ENCODE data around the gene STOML2.

Gene STOML2

DNA sequence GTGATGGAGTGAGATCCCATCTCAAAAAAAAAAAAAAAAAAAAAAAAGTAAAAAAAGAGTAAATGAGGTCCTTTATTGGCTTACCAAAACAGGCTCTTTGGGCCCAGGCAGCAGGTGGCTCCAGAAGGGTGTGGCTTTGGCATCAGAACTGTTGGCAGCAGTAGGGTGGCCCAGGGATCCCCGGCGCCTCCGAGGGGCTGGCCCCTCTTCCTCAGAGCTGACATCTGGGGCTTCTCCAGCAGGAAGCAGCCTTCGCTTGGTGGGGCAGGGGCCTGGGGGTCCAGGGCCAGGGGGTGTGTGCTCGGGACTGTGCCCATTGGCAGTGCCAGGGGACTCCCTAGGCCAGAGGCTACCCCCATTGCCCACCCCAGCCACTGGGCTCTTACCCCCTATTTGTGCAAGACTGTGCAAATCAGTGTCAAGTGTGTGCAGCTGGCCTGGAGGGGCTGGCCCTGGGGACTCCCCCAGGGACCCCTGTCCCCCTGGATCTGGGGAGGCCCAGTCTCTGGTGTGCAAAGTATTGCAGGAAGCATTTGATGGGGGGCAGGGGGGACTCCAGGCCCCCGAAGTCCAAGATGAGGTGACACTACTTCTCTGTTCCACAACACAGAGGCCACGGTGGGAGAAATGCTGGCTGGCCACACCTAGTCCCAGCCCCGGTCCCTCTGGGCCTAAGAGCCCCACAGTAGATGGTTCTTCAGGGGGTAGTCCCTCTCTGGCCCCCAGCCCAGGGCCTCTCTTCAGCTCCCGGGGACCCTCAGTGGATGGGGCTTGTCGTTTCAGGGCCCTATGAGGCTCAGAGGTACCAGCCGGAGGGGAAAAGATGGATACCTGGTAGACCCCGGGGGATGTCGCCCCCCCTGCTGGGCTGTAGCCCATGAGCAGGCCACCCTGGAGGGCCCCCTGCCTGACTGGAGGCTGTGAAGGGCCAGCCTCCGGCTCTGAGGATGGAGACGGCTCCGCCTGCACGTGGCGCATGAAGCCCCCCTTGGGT, 4.7 kb upstream of the STOML2 start:
- peak; percentile 51 for DNase-seq

DNA sequence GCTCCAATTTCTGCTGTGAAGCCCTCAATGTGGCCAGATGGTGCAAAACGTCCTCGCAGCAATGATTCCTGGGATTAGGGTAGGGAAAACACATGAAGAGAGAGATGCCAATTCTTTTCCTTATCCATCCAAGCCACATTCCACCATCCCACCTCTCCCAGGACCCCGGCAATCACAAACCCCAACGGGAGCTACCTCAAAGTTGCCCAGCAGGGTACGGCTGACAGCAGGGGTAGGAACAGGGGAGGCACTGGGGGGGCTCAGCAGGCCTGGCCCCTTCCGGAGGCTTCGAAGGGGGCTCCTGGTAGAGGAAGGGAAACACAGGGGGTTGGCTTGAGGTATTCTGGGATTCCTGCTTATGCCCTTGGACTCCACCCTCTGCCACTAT, 3.4 kb upstream of the STOML2 start:
- peak; percentile 42 for DNase-seq

GRCh38 chr9:35105571-35106342, 2.8 kb upstream of the STOML2 start:
- DNase-seq: no peak

DNA sequence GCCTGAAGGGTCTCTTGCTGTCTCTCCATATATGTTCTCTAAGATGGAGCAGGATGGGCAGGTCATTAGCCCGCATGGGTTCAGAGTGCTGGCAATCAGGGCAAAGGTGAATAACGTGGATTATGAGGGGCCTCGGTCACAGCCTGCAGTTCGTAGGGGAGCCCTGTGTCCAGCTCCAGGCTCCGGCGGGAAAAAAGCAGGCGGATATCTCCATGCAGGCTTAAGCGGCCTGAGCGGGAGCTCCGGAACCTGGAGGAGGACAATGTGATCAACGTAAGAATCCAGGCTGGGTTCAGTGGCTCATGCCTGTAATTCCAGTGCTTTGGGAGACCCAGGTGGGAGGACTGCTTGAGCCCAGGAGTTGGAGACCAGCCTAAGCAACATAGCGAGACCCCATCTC, 2.2 kb upstream of the STOML2 start:
- no peak for DNase-seq

DNA sequence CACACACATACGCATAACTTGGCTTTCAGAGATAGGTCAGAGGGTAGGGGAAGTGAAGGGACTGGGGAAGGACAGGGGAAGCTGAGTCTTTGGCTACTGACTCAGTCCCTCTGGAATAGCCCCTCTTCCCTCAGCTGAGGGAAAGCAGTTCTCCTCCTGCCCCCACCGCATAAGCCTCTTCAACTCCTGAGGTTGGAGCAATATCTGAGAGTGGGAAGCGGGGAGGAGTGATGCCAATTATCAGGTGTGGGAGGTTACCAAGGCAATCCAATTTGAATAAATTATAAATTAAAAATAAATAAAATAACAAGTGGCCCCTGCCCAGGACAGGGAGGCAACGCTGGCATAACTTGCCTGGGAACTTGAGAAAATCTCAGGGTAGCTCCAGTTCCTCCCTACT, 1.7 kb upstream of the STOML2 start:
- DNase-seq: no peak

GRCh38 chr9:35103660-35104191, 795 bp upstream of the STOML2 start:
- DNase-seq: no peak

DNA sequence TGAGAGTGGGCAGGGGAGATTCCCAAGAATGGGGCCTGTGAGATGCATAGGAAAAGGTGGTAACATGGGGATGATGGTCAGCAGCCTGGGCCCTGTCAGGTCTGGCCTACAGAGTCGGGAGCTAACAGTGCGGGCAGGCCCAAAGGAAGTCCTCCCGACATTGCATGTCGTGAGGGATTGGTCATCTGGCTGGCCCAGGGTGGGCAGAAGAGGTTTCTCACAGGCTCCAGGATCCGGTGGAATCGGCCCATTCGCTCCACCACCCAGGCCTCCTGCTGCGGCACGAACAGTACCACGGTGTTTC, 514 bp downstream of the STOML2 start:
- DNase-seq: no peak

DNA sequence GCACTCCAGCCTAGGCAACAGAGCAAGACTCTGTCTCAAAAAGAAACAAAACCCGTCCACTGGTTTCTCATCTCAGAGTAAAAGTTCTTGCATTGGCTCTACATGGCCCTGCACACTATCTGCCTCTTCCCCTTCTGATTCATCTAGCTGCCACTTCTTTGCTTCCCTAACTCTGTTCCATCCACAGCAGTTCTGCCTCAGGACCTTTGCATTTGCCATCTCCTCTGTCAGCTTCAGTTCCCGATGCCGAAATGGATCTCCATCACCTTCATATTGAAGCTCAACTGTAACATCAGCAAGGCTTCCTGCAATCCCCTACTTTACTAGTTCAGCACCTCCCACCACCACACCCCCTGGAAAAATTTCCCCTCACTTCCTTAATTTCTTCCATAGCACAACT, 5.4 kb downstream of the STOML2 start:
- no peak for DNase-seq

GRCh38 chr9:35096035-35096849, 6.7 kb downstream of the STOML2 start, which contains the start of gene PIGO:
Gene PIGO, minus strand, starts transcription at chr9:35096591. Its CDS starts 1,026 bp downstream, at chr9:35095565.
- peak; percentile 95 for DNase-seq

GRCh38 chr9:35091536-35091935, 11.4 kb downstream of the STOML2 start:
- no peak for DNase-seq

GRCh38 chr9:35089434-35089833, 13.5 kb downstream of the STOML2 start:
- DNase-seq: no peak

GRCh38 chr9:35085078-35085477, 17.9 kb downstream of the STOML2 start:
- DNase-seq: no peak

- DNase-seq: peak; percentile 93
Measured at GRCh38 chr9:35079426-35080341, 23.2 kb downstream of the STOML2 start, which contains the start of gene FANCG. Gene FANCG, minus strand, starts transcription at chr9:35079942. Its CDS starts 418 bp downstream, at chr9:35079524.

GRCh38 chr9:35079041-35079425, 23.9 kb downstream of the STOML2 start:
- no peak for DNase-seq

DNA sequence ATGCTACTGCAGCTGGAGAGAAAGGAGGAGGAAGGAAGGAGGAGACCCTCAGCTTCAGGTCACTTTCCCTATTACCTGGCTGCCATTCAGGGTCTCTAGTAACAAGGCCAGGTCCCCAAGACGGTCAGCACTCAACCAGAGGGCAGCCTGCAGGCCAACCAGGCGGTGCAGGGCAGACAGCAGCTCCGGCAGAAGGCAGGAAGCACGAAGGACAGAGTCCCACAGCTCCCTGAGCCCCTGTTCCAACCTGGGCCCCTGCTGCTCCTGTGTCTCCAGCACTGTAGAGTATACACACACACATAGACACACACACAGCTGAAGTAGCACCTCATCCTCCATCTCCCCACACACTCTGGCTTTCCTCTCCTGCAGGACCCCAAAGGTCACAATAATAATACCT, 24.9 kb downstream of the STOML2 start:
- DNase-seq: no peak

- no peak for DNase-seq
Measured at GRCh38 chr9:35076848-35077247, 26.1 kb downstream of the STOML2 start.

GRCh38 chr9:35075358-35075757, 27.6 kb downstream of the STOML2 start:
- DNase-seq: no peak

GRCh38 chr9:35074791-35075190, 28.1 kb downstream of the STOML2 start:
- DNase-seq: no peak

DNA sequence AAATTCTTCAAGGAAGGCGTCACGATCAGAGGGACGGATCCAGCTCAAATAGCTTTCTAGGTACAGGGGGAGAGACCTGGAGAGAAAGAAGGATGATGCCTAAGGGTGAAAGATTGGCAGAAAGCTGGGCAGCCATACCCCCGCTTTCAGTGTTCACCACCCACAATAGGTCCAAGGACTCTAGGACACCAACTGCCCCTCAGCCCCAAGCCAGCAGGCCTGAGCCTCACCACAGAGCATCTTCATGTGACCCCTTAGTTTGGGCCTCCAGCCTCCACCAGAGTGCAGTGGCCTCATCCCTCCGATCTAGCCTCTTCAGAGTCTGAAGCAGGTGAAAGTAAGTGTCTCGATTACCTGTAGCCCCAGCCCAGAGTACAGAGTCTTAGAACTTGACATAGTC, 28.8 kb downstream of the STOML2 start:
- DNase-seq: no peak

- DNase-seq: no peak
Measured at GRCh38 chr9:35073279-35073612, 29.7 kb downstream of the STOML2 start.

DNA sequence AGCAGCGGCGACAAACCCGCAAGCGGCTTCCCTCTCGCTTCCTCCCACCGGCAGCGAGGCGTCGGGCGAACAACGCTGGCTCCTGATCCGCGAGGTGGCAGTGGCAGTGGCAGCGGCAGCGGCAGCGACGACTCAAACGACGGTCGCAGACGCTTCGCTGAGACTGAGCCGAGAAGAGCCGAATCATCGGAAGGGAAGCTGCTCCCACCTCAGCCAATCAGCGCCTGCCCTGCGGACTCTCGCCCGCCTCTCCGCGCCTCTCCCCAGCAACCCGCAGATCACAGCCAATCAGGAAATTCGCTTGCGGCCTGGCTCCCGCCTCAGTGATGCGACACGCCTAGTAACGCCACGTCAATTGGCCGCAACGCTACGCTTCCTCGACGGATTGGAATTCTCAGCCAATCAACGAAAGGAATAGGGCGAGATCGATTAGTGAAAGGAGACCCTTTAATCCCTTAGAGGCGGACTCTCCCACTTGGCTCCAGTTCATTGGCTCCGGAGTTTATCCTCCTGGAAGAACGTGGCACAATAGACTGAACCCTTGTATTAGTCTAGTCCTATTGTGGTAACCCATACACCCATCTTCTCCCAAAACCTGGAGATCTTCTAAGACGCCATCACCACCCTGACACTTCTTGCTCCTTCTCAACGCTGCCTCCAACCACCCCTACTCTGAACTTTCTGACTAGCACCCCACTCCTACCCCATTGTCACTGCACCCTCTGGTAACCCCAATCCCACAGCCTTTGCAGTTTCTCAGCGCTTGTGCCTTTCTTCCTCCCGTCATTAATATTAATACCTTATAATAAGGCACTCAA, 30.3 kb downstream of the STOML2 start, which contains the start of gene VCP:
VCP (minus strand) TSS at position 165 of the 818 bp plus-strand sequence. CDS start 272 bp downstream, outside the sequence.
- peak; percentile 96 for DNase-seq

Data from activated CD8-positive, alpha-beta memory T cell treated with anti-CD3 and anti-CD28 coated beads for 24 hours (primary cell).